NB4 (cell line): ENCODE results near the gene OTOF.

Experiments used
- MYC ChIP-seq: IDR thresholded peaks from 2 replicates; pipeline ENCODE4 v1.6.1; 2011; ENCODE audit warnings: low read depth, low read length
- POLR2A ChIP-seq: IDR thresholded peaks from 2 replicates; pipeline ENCODE4 v1.6.1; 2011; ENCODE audit warnings: mild to moderate bottlenecking; ENCODE audit not compliant: insufficient read length; ENCODE audit errors: extremely low read depth
- TF ChIP-seq, protein P1 (sequence below): IDR thresholded peaks from one replicate; pipeline ENCODE4 v1.5.1; 2012; ENCODE audit warnings: low read depth, low read length
- TF ChIP-seq, protein P2 (sequence below): IDR thresholded peaks from 2 replicates; pipeline ENCODE4 v1.6.1; 2011; ENCODE audit warnings: low read depth, low read length

DNA sequence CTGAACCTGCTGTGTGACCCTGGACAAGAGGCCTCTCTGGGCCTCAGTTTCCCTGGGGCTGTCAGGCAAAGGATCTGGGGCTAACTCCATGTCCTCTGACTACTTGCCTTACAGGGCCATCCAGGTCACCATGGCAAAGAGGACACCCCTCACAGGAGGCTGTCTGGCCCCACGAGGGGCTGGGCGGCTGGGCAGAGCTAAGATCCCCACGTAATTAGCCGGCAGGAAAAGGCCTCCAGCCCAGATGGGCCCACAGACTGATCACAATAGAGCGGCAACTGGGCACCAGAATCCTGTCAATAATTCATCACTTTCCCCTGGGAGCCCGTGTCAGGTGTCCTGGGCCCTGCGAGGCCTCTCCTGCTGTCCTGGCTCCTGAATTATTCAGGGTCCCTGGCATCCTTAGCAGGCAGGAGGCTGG lies 44.8 kb upstream of the OTOF start:
- TF ChIP-seq, protein P1, sequence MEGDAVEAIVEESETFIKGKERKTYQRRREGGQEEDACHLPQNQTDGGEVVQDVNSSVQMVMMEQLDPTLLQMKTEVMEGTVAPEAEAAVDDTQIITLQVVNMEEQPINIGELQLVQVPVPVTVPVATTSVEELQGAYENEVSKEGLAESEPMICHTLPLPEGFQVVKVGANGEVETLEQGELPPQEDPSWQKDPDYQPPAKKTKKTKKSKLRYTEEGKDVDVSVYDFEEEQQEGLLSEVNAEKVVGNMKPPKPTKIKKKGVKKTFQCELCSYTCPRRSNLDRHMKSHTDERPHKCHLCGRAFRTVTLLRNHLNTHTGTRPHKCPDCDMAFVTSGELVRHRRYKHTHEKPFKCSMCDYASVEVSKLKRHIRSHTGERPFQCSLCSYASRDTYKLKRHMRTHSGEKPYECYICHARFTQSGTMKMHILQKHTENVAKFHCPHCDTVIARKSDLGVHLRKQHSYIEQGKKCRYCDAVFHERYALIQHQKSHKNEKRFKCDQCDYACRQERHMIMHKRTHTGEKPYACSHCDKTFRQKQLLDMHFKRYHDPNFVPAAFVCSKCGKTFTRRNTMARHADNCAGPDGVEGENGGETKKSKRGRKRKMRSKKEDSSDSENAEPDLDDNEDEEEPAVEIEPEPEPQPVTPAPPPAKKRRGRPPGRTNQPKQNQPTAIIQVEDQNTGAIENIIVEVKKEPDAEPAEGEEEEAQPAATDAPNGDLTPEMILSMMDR = no peak
- TF ChIP-seq MYC (no peak), POLR2A (no peak)
- TF ChIP-seq, protein P2, sequence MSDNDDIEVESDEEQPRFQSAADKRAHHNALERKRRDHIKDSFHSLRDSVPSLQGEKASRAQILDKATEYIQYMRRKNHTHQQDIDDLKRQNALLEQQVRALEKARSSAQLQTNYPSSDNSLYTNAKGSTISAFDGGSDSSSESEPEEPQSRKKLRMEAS = no peak
